ENCODE measurements around the gene MRPL27.

DNA sequence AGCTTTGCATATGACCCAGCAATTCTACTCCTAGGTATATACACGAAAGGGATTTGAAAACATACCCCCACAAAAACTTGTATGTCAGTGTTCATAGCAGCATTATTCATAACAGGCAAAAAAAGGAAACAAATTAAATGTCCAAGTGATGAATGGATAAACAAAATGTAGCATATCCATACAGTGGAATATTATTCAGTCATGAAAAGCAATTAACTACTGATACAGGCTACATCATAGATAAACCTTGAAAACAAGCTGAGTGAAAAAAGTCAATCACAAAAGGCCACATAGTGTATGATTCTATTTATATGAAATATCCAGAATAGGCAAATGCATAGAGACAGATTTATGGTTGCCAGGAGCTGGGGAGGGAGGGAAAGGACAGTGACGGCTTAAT lies 721 bp upstream of the MRPL27 start:
- TF ChIP-seq, protein P1, sequence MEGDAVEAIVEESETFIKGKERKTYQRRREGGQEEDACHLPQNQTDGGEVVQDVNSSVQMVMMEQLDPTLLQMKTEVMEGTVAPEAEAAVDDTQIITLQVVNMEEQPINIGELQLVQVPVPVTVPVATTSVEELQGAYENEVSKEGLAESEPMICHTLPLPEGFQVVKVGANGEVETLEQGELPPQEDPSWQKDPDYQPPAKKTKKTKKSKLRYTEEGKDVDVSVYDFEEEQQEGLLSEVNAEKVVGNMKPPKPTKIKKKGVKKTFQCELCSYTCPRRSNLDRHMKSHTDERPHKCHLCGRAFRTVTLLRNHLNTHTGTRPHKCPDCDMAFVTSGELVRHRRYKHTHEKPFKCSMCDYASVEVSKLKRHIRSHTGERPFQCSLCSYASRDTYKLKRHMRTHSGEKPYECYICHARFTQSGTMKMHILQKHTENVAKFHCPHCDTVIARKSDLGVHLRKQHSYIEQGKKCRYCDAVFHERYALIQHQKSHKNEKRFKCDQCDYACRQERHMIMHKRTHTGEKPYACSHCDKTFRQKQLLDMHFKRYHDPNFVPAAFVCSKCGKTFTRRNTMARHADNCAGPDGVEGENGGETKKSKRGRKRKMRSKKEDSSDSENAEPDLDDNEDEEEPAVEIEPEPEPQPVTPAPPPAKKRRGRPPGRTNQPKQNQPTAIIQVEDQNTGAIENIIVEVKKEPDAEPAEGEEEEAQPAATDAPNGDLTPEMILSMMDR (IDR thresholded peaks at IDR 0.05; ENCODE audit: poor library complexity, severe bottlenecking), result no peak
- TF ChIP-seq, protein P2, sequence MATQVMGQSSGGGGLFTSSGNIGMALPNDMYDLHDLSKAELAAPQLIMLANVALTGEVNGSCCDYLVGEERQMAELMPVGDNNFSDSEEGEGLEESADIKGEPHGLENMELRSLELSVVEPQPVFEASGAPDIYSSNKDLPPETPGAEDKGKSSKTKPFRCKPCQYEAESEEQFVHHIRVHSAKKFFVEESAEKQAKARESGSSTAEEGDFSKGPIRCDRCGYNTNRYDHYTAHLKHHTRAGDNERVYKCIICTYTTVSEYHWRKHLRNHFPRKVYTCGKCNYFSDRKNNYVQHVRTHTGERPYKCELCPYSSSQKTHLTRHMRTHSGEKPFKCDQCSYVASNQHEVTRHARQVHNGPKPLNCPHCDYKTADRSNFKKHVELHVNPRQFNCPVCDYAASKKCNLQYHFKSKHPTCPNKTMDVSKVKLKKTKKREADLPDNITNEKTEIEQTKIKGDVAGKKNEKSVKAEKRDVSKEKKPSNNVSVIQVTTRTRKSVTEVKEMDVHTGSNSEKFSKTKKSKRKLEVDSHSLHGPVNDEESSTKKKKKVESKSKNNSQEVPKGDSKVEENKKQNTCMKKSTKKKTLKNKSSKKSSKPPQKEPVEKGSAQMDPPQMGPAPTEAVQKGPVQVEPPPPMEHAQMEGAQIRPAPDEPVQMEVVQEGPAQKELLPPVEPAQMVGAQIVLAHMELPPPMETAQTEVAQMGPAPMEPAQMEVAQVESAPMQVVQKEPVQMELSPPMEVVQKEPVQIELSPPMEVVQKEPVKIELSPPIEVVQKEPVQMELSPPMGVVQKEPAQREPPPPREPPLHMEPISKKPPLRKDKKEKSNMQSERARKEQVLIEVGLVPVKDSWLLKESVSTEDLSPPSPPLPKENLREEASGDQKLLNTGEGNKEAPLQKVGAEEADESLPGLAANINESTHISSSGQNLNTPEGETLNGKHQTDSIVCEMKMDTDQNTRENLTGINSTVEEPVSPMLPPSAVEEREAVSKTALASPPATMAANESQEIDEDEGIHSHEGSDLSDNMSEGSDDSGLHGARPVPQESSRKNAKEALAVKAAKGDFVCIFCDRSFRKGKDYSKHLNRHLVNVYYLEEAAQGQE (IDR thresholded peaks at IDR 0.05; ENCODE audit: borderline replicate concordance), result no peak
- TF ChIP-seq EZH2 (IDR thresholded peaks at IDR 0.05; ENCODE audit: borderline replicate concordance, insufficient read depth, low read length, poor library complexity, severe bottlenecking), result no peak
- no peak for TF ChIP-seq TAF1 (IDR thresholded peaks at IDR 0.05; ENCODE audit: low read depth)
- no peak for TF ChIP-seq EP300 (conservative IDR thresholded peaks at IDR 0.05; ENCODE audit: poor library complexity, severe bottlenecking)
- no peak for TF ChIP-seq RAD21 (conservative IDR thresholded peaks at IDR 0.05)
- no peak for TF ChIP-seq SMC3 (conservative IDR thresholded peaks at IDR 0.05; ENCODE audit: poor library complexity)
- TF ChIP-seq MXI1 (conservative IDR thresholded peaks at IDR 0.05; ENCODE audit: poor library complexity, severe bottlenecking), result no peak
